Mesenchymal stem cell (in vitro differentiated cells and primary cell): ENCODE results near the gene SIMC1.
"Not testable (repeated sequence)": the region's sequence is repeated elsewhere in the genome, so short reads cannot be mapped to it uniquely, and the experiment has no call there.

Source experiments
- DNase-seq: peaks from one replicate; pipeline ENCODE4 v3.0.0-alpha.2; 2013
- H2AFZ ChIP-seq: one replicate; pipeline ENCODE4 v1.6.1; 2013; ENCODE audit warnings: low read depth, mild to moderate bottlenecking, control low read depth, inconsistent platforms, low read length, moderate library complexity
- H2AK5ac ChIP-seq: 2 replicates; pipeline ENCODE4 v1.6.1; 2013; ENCODE audit warnings: low read length, moderate library complexity, mild to moderate bottlenecking, inconsistent platforms; ENCODE audit not compliant: severe bottlenecking
- H2BK120ac ChIP-seq: one replicate; pipeline ENCODE4 v1.6.1; 2013; ENCODE audit warnings: low read depth, mild to moderate bottlenecking, inconsistent platforms, low read length, moderate library complexity
- H2BK12ac ChIP-seq, 2 experiments: one replicate each; pipeline ENCODE4 v1.6.1; 2013; ENCODE audit warnings: inconsistent platforms in 2 of 2, low read length in 2 of 2, mild to moderate bottlenecking in 2 of 2, moderate library complexity in 2 of 2, control low read depth in 1 of 2
- H2BK15ac ChIP-seq: one replicate; pipeline ENCODE4 v1.6.1; 2013; ENCODE audit warnings: mild to moderate bottlenecking, low read depth, inconsistent platforms; ENCODE audit not compliant: poor library complexity, severe bottlenecking
- H2BK5ac ChIP-seq: 2 replicates; pipeline ENCODE4 v1.6.1; 2013; ENCODE audit warnings: low read depth, mild to moderate bottlenecking, low read length, control low read depth, inconsistent platforms; ENCODE audit not compliant: poor library complexity, severe bottlenecking
- H3K14ac ChIP-seq, 2 experiments: one replicate each; pipeline ENCODE4 v1.6.1; 2013; ENCODE audit warnings: inconsistent platforms in 2 of 2, low read length in 2 of 2, control low read depth in 1 of 2, mild to moderate bottlenecking in 1 of 2, moderate library complexity in 1 of 2
- H3K18ac ChIP-seq, 2 experiments: one replicate each; pipeline ENCODE4 v1.6.1; 2013; ENCODE audit warnings: inconsistent platforms in 2 of 2, low read length in 2 of 2, control low read depth in 1 of 2, low read depth in 1 of 2, mild to moderate bottlenecking in 1 of 2
- H3K23ac ChIP-seq, 2 experiments: one replicate each; pipeline ENCODE4 v1.6.1; 2013; ENCODE audit warnings: inconsistent platforms in 2 of 2, low read length in 2 of 2, mild to moderate bottlenecking in 2 of 2, moderate library complexity in 2 of 2, control low read depth in 1 of 2
- H3K27ac ChIP-seq: 2 replicates; pipeline ENCODE4 v1.5.1; 2013; ENCODE audit warnings: mild to moderate bottlenecking, moderate library complexity, low read length, control low read depth, inconsistent platforms; ENCODE audit not compliant: poor library complexity, severe bottlenecking
- H3K27me3 ChIP-seq, 2 experiments: 2 replicates each; pipeline versions ENCODE4 v1.6.1 to v1.7.0; 2013; ENCODE audit warnings: low read length in 2 of 2, mild to moderate bottlenecking in 2 of 2, moderate library complexity in 2 of 2, control low read depth in 1 of 2, inconsistent platforms in 1 of 2; ENCODE audit not compliant: control insufficient read depth in 1 of 2, insufficient read depth in 1 of 2
- H3K36me3 ChIP-seq, 2 experiments: 2 replicates each; pipeline versions ENCODE4 v1.6.1 to v1.7.0; 2013; ENCODE audit warnings: low read length in 2 of 2, control low read depth in 1 of 2, inconsistent platforms in 1 of 2, low read depth in 1 of 2, mild to moderate bottlenecking in 1 of 2; ENCODE audit not compliant: insufficient read depth in 2 of 2, control insufficient read depth in 1 of 2
- H3K4ac ChIP-seq, 2 experiments: one replicate each; pipeline ENCODE4 v1.6.1; 2013; ENCODE audit warnings: inconsistent platforms in 2 of 2, low read length in 2 of 2, mild to moderate bottlenecking in 2 of 2, moderate library complexity in 2 of 2, control low read depth in 1 of 2, low read depth in 1 of 2
- H3K4me1 ChIP-seq: 2 replicates; pipeline ENCODE4 v1.6.1; 2013; ENCODE audit warnings: low read depth, low read length, control low read depth; ENCODE audit not compliant: control insufficient read depth, insufficient read depth
- H3K4me2 ChIP-seq: 2 replicates; pipeline ENCODE4 v1.6.1; 2013; ENCODE audit warnings: low read length, mild to moderate bottlenecking, inconsistent platforms; ENCODE audit not compliant: poor library complexity, severe bottlenecking
- H3K4me3 ChIP-seq, 2 experiments: 2 replicates each; pipeline versions ENCODE4 v1.5.1 to v1.7.0; 2013; ENCODE audit warnings: low read length in 2 of 2, mild to moderate bottlenecking in 2 of 2, control low read depth in 1 of 2, low read depth in 1 of 2; ENCODE audit not compliant: insufficient read depth in 1 of 2
- H3K79me1 ChIP-seq: replicated peaks from 2 replicates; pipeline ENCODE4 v1.6.1; 2013; ENCODE audit warnings: mild to moderate bottlenecking, control low read depth, low read length, inconsistent platforms; ENCODE audit not compliant: poor library complexity, severe bottlenecking
- H3K9ac ChIP-seq: 2 replicates; pipeline ENCODE4 v1.7.0; 2013; ENCODE audit warnings: mild to moderate bottlenecking, low read length, moderate library complexity
- H3K9me3 ChIP-seq: 2 replicates; pipeline ENCODE4 v1.7.0; 2013; ENCODE audit warnings: mild to moderate bottlenecking, low read length; ENCODE audit not compliant: control insufficient read depth
- H4K8ac ChIP-seq: one replicate; pipeline ENCODE4 v1.6.1; 2013; ENCODE audit warnings: inconsistent platforms, mild to moderate bottlenecking, low read length, moderate library complexity
- H4K91ac ChIP-seq: one replicate; pipeline ENCODE4 v1.6.1; 2013; ENCODE audit warnings: mild to moderate bottlenecking, low read length, inconsistent platforms
- WGBS: methylation state at CpG from one replicate; pipeline ENCODE4 v1.1.7; 2013; ENCODE audit warnings: mixed read lengths; 5-methylcytosine and 5-hydroxymethylcytosine counted together

The SIMC1 gene

DNA sequence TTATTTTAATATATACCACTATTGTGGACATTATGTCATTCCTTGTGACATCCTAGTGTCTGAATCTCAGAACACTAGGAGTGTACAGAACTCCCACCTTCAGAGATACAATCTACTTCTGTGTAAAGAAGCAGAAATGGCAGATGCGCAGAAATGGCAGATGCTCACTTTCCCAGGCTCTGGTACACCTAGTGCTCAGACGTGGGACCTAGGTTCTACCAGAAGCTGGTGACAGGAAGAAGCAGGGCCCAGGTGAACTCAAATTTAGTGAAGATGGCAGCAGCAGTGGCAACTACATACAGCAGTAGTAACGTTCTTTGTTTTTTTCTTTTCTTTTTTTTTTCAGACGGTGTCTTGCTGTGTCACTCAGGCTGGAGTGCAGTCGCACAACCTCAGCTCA is 22.5 kb downstream of the SIMC1 start:
- not testable (repeated sequence) for H3K4me2 ChIP-seq, H3K4me1 ChIP-seq, H3K4me3 ChIP-seq, H4K91ac ChIP-seq, H3K4ac ChIP-seq, H3K18ac ChIP-seq, DNase-seq, H2AK5ac ChIP-seq, H3K14ac ChIP-seq, H2BK12ac ChIP-seq, H3K79me1 ChIP-seq, H4K8ac ChIP-seq, H3K9me3 ChIP-seq, H3K27ac ChIP-seq, H2BK5ac ChIP-seq, H3K27me3 ChIP-seq, H3K23ac ChIP-seq, H2BK120ac ChIP-seq, H2AFZ ChIP-seq, H3K9ac ChIP-seq, H2BK15ac ChIP-seq, H3K36me3 ChIP-seq
- WGBS, result 73% methylated on average over 2 of the region's 5 CpGs

DNA sequence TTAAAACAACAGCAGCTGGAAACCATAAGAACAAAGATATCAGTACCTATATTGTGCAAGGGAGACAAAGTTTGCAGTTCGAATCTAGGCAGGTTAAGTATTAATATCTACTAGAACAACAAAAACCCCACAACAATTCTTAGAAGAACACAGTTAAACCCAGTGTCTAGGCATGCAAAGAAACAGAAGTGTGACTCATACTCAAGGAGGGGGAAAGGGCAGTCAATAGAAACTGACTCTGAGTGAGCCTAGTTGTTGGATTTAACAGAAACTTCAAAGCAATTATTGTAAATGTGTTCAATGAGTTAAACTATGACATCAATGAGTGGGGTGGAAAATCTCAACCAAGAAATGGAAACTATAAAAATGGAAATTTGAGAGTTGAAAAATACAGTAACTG is 28.2 kb downstream of the SIMC1 start:
- H3K9me3 ChIP-seq, H2AFZ ChIP-seq, H3K36me3 ChIP-seq, H3K4me1 ChIP-seq, H3K23ac ChIP-seq, H3K9ac ChIP-seq, H2BK12ac ChIP-seq, H4K91ac ChIP-seq, DNase-seq, H2BK15ac ChIP-seq, H4K8ac ChIP-seq, H3K4ac ChIP-seq, H3K27me3 ChIP-seq, H3K4me3 ChIP-seq, H2BK120ac ChIP-seq, H3K18ac ChIP-seq, H3K14ac ChIP-seq, H2BK5ac ChIP-seq, H3K4me2 ChIP-seq, H2AK5ac ChIP-seq, H3K79me1 ChIP-seq, H3K27ac ChIP-seq: not testable (repeated sequence)
- WGBS, result no CpG with 5 or more reads among the region's 1 CpG

DNA sequence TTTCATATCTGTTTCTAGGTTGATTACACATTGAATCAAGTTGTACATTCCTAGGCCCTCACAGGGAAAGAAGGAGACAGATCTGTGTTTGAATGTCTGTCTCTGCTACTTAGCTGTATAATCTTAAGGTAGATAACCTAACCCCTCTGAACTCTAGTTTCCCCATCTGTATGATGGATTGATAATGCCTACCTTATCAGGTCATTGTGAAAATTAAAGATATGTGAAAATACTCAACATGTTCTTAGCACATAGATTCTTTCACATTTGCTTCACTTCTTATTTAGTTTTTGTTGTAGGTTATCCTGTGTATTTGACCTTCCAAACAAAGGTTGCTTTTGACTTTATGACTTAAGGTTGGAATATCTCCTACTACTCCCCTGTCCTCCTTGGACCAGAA is 50.8 kb downstream of the SIMC1 start:
- H2AFZ ChIP-seq, H3K9me3 ChIP-seq, H4K8ac ChIP-seq, H3K18ac ChIP-seq, H3K36me3 ChIP-seq, H4K91ac ChIP-seq, H3K9ac ChIP-seq, H3K14ac ChIP-seq, H3K4me1 ChIP-seq, DNase-seq, H2BK120ac ChIP-seq, H2BK5ac ChIP-seq, H3K4me3 ChIP-seq, H3K23ac ChIP-seq, H2AK5ac ChIP-seq, H2BK15ac ChIP-seq, H3K4ac ChIP-seq, H2BK12ac ChIP-seq, H3K79me1 ChIP-seq, H3K27ac ChIP-seq, H3K27me3 ChIP-seq, H3K4me2 ChIP-seq: not testable (repeated sequence)

DNA sequence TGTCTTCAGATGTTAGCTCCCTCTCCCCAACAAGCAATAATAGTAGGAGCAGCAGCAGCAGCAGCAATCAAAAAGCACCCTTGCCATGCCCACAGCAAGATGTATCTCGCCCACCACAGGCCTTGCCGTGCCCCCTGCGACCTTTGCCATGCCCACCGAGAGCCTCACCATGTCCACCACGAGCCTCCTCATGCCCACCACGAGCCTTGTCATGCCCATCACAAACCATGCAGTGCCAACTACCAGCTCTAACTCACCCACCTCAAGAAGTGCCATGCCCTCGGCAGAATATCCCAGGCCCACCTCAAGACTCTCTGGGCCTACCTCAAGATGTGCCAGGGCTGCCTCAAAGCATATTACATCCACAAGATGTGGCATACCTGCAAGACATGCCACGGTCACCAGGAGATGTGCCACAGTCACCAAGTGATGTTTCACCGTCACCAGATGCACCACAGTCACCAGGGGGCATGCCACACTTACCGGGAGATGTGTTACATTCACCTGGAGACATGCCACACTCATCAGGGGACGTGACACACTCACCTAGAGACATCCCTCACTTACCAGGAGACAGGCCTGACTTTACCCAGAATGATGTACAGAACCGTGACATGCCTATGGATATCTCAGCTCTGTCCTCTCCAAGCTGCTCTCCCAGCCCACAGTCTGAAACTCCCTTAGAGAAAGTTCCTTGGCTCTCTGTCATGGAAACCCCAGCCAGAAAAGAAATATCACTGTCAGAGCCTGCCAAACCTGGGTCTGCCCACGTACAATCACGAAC is 52.0 kb downstream of the SIMC1 start:
- not testable (repeated sequence) for H3K23ac ChIP-seq

More for the DNA sequence above, 52.0 kb downstream of the SIMC1 start:
- WGBS, result 91% methylated on average over 12 of the region's 14 CpGs
- H2BK120ac ChIP-seq, H3K14ac ChIP-seq, H4K91ac ChIP-seq, H2BK5ac ChIP-seq, H2BK12ac ChIP-seq, DNase-seq, H3K18ac ChIP-seq, H3K79me1 ChIP-seq, H3K9ac ChIP-seq, H4K8ac ChIP-seq, H3K4me2 ChIP-seq, H3K27me3 ChIP-seq, H3K4me1 ChIP-seq, H3K4ac ChIP-seq, H2BK15ac ChIP-seq, H3K9me3 ChIP-seq, H3K27ac ChIP-seq, H2AK5ac ChIP-seq, H3K4me3 ChIP-seq, H2AFZ ChIP-seq, H3K36me3 ChIP-seq: not testable (repeated sequence)
